MM.1S (cell line): ENCODE data around the gene COL5A2.

Source experiments
- EZH2 ChIP-seq: fragments of 300-600 bp; sonication (generic); optimal IDR thresholded peaks from 2 replicates; pipeline ENCODE3; 2017; ENCODE audit warnings: low read depth, mild to moderate bottlenecking, antibody characterized with exemption, low read length, mixed read lengths
- EZH2phosphoT487 ChIP-seq: fragments of 300-600 bp; sonication (generic); IDR thresholded peaks from 2 replicates; pipeline ENCODE4 v1.6.1; 2018; ENCODE audit warnings: antibody characterized with exemption, low read length

DNA sequence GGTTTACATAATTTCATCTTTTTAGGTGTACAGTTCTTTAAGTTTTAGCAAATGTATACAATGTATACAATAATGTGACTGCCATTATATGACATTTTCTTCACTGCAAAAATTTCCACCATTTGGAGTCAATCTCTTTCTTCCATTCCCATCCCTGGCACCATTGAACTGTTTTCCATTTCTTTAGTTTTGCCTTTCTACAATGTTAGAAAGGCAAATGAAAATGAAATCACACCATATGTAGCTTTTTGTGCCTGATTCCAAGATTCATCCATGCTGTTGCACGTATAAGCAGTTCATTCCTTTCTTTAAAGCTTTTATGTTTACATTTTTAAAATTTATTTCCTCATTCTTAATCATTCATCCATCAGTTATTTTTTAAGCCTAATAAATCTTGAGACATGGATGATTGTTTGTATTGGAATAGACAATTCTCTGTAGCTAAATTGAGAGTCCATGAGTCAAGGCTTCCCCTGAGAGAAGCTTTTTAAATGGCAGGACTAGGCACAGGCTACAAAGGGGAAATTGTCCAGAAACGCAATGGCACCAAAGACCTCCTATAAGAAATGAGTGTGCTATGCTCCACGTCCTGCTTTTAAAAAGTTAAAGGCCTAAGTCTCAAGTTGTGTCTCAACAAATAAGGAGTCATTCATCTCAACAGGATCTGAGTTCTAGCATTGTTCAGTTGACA, 8.7 kb upstream of the COL5A2 start:
- no peak for TF ChIP-seq EZH2phosphoT487
- no peak for TF ChIP-seq EZH2
